ENCODE measurements around the gene ATAD2B. TPM values are rescaled to one million over a fixed set of nuclear protein-coding genes. Genes with fewer than 3 reads are reported as not detected.

Gene ATAD2B
- total RNA-seq, 4 donors from 2014 or later = 28.8 to 81.9 (median 31.8) TPM

GRCh38 chr2:23801396-23801795 lies 125.5 kb downstream of the ATAD2B start:
- H3K27me3 ChIP-seq = no peaks in the 10 kb centered on the region
- H3K9me3 ChIP-seq = no peaks in the 10 kb centered on the region
- no peak overlapping the region for H3K27ac ChIP-seq
- no peak for TF ChIP-seq POLR2AphosphoS5 (IDR thresholded peaks at IDR 0.05)
- TF ChIP-seq POLR2A (IDR thresholded peaks at IDR 0.05) = no peak
- no peak for TF ChIP-seq EP300 (IDR thresholded peaks at IDR 0.05)
- no peak for DNase-seq (ENCODE audit: low spot score in 2 of 2)
- WGBS = 59% methylated on average over 1 of the region's 1 CpG
- H3K4me3 ChIP-seq = no peak overlapping the region
- peaks cover 3% of the 10 kb centered on the region for H3K36me3 ChIP-seq
- peaks cover 14% of the 10 kb centered on the region for H3K4me1 ChIP-seq

- TF ChIP-seq EP300 (IDR thresholded peaks at IDR 0.05) = no peak
- TF ChIP-seq POLR2A (IDR thresholded peaks at IDR 0.05) = no peak
- no peak for TF ChIP-seq POLR2AphosphoS5 (IDR thresholded peaks at IDR 0.05)
- TF ChIP-seq CTCF (IDR thresholded peaks at IDR 0.05) = no peak
- Histone ChIP-seq H3K27ac (no peak overlapping the region), H3K9me3 (no peaks in the 10 kb centered on the region)
Observed at GRCh38 chr2:23794234-23794633, 132.7 kb downstream of the ATAD2B start.

GRCh38 chr2:23793476-23793875 lies 133.4 kb downstream of the ATAD2B start:
- TF ChIP-seq CTCF (IDR thresholded peaks at IDR 0.05) (no peak), EP300 (IDR thresholded peaks at IDR 0.05) (no peak), POLR2AphosphoS5 (IDR thresholded peaks at IDR 0.05) (no peak), POLR2A (IDR thresholded peaks at IDR 0.05) (no peak)
- H3K9me3 ChIP-seq = no peaks in the 10 kb centered on the region
- H3K27ac ChIP-seq = no peak overlapping the region
- no peaks in the 10 kb centered on the region for H3K4me1 ChIP-seq
- H3K36me3 ChIP-seq = peaks cover 10% of the 10 kb centered on the region
- 83% methylated on average over 2 of the region's 2 CpGs for WGBS
- H3K27me3 ChIP-seq = no peaks in the 10 kb centered on the region
- DNase-seq (ENCODE audit: low spot score in 2 of 2) = no peak
- H3K4me3 ChIP-seq = no peak overlapping the region

More at GRCh38 chr2:23794234-23794633, 132.7 kb downstream of the ATAD2B start:
- DNase-seq (ENCODE audit: low spot score in 2 of 2) = no peak
- H3K27me3 ChIP-seq = no peaks in the 10 kb centered on the region
- H3K4me3 ChIP-seq = no peak overlapping the region
- 95% methylated on average over 1 of the region's 1 CpG for WGBS
- H3K36me3 ChIP-seq = peaks cover 10% of the 10 kb centered on the region
- no peaks in the 10 kb centered on the region for H3K4me1 ChIP-seq

GRCh38 chr2:23791030-23791429 lies 135.9 kb downstream of the ATAD2B start:
- Histone ChIP-seq H3K4me3 (no peak overlapping the region), H3K27me3 (no peaks in the 10 kb centered on the region)

GRCh38 chr2:23789012-23789411 lies 137.9 kb downstream of the ATAD2B start:
- TF ChIP-seq EP300 (IDR thresholded peaks at IDR 0.05) (no peak), POLR2AphosphoS5 (IDR thresholded peaks at IDR 0.05) (no peak), POLR2A (IDR thresholded peaks at IDR 0.05) (no peak), CTCF (IDR thresholded peaks at IDR 0.05) (no peak)
- Histone ChIP-seq H3K36me3 (peaks cover 15% of the 10 kb centered on the region), H3K4me3 (no peak overlapping the region), H3K27me3 (no peaks in the 10 kb centered on the region), H3K9me3 (no peaks in the 10 kb centered on the region), H3K27ac (no peak overlapping the region), H3K4me1 (no peaks in the 10 kb centered on the region)
- no peak for DNase-seq (ENCODE audit: low spot score in 2 of 2)
- 83% methylated on average over 1 of the region's 1 CpG for whole genome bisulfite sequencing

More at GRCh38 chr2:23791030-23791429, 135.9 kb downstream of the ATAD2B start:
- no peak for DNase-seq (ENCODE audit: low spot score in 2 of 2)
- Histone ChIP-seq H3K36me3 (peaks cover 9% of the 10 kb centered on the region), H3K27ac (no peak overlapping the region), H3K9me3 (no peaks in the 10 kb centered on the region), H3K4me1 (no peaks in the 10 kb centered on the region)
- TF ChIP-seq POLR2A (IDR thresholded peaks at IDR 0.05) = no peak
- TF ChIP-seq POLR2AphosphoS5 (IDR thresholded peaks at IDR 0.05) = no peak
- TF ChIP-seq EP300 (IDR thresholded peaks at IDR 0.05) = no peak
- TF ChIP-seq CTCF (IDR thresholded peaks at IDR 0.05) = no peak

GRCh38 chr2:23788100-23788499 lies 138.8 kb downstream of the ATAD2B start:
- TF ChIP-seq CTCF (IDR thresholded peaks at IDR 0.05) (no peak), EP300 (IDR thresholded peaks at IDR 0.05) (no peak), POLR2AphosphoS5 (IDR thresholded peaks at IDR 0.05) (no peak), POLR2A (IDR thresholded peaks at IDR 0.05) (no peak)
- H3K4me1 ChIP-seq = no peaks in the 10 kb centered on the region
- H3K4me3 ChIP-seq = no peak overlapping the region
- H3K27ac ChIP-seq = no peak overlapping the region
- H3K9me3 ChIP-seq = no peaks in the 10 kb centered on the region
- H3K36me3 ChIP-seq = peaks cover 18% of the 10 kb centered on the region
- H3K27me3 ChIP-seq = no peaks in the 10 kb centered on the region
- no peak for DNase-seq (ENCODE audit: low spot score in 2 of 2)
- WGBS = 73% methylated on average over 1 of the region's 1 CpG
